AG09309 (cell line): Measurements from ENCODE around the gene NFIL3.
A peak's percentile ranks its signal among the peaks of the same experiment; 100 is the strongest.
"Not testable (repeated sequence)": the region's sequence is repeated elsewhere in the genome, so short reads cannot be mapped to it uniquely, and the experiment has no call there.

Experiments
- DNase-seq: peaks from one replicate; pipeline ENCODE4 v3.0.0-alpha.2; 2010; ENCODE audit warnings: low read depth
- H3K4me3 ChIP-seq: 2 replicates; pipeline ENCODE4 v1.5.1; 2011; ENCODE audit warnings: mild to moderate bottlenecking, low read depth, low read length, moderate library complexity; ENCODE audit not compliant: control insufficient read depth
- CTCF ChIP-seq: IDR thresholded peaks from 2 replicates; pipeline ENCODE4 v1.5.1; 2011; ENCODE audit warnings: mild to moderate bottlenecking, low read depth, low read length, inconsistent platforms; ENCODE audit not compliant: insufficient read depth, control insufficient read depth; ENCODE audit errors: missing control alignments

The NFIL3 gene

GRCh38 chr9:91398926-91399325 is 24.7 kb downstream of the NFIL3 start:
- TF ChIP-seq CTCF: no peak

GRCh38 chr9:91395553-91396471 is 27.8 kb downstream of the NFIL3 start:
- DNase-seq: peak; percentile 66
- no peak overlapping the region for H3K4me3 ChIP-seq
- TF ChIP-seq CTCF: no peak

More at GRCh38 chr9:91398926-91399325, 24.7 kb downstream of the NFIL3 start:
- no peak overlapping the region for H3K4me3 ChIP-seq
- no peak for DNase-seq

- no peak overlapping the region for H3K4me3 ChIP-seq
- DNase-seq: no peak
- no peak for TF ChIP-seq CTCF
Measured at GRCh38 chr9:91395106-91395552, 28.5 kb downstream of the NFIL3 start.

- TF ChIP-seq CTCF: no peak
- DNase-seq: no peak
- no peak overlapping the region for H3K4me3 ChIP-seq
Measured at GRCh38 chr9:91393826-91394225, 29.8 kb downstream of the NFIL3 start.

GRCh38 chr9:91392435-91392834 is 31.2 kb downstream of the NFIL3 start:
- no peak for DNase-seq
- no peak overlapping the region for H3K4me3 ChIP-seq
- TF ChIP-seq CTCF: no peak

GRCh38 chr9:91391818-91392217 is 31.8 kb downstream of the NFIL3 start:
- TF ChIP-seq CTCF: no peak
- H3K4me3 ChIP-seq: no peak overlapping the region
- no peak for DNase-seq

GRCh38 chr9:91391412-91391811 is 32.2 kb downstream of the NFIL3 start:
- H3K4me3 ChIP-seq: no peak overlapping the region
- DNase-seq: no peak
- TF ChIP-seq CTCF: no peak

- not testable (repeated sequence) for H3K4me3 ChIP-seq, DNase-seq
Measured at GRCh38 chr9:91389686-91390085, 33.9 kb downstream of the NFIL3 start.
